Measurements from ENCODE around the gene TGM4.

The TGM4 gene

DNA sequence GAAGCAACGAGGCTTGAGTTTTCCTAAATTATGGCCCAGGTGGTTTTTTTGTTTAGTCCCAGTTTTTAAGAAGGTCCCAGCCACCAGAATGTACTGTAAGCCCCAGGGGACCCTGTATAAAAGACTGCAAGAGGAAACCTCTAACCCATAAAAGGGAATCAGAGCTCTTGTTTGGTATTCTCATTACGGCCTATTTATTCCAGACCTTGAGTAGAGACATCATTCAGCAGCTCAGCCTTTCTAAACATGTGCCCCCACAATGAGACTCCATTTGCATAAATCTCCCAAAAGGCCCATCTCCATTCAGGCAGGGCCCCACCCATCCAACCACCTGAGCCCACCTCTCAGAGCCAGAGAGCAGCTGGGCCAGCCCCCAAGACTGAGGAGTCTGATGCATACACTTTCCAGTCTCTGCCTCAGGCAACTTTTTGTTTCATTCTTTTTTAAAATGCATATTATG is 75.9 kb downstream of the TGM4 start:
- no peak for DNase-seq (ENCODE audit: extremely low read depth in 1 of 2, low read depth in 1 of 2)

GRCh38 chr3:44952689-44953088 is 78.3 kb downstream of the TGM4 start:
- no peak for DNase-seq (ENCODE audit: extremely low read depth in 1 of 2, low read depth in 1 of 2)

DNA sequence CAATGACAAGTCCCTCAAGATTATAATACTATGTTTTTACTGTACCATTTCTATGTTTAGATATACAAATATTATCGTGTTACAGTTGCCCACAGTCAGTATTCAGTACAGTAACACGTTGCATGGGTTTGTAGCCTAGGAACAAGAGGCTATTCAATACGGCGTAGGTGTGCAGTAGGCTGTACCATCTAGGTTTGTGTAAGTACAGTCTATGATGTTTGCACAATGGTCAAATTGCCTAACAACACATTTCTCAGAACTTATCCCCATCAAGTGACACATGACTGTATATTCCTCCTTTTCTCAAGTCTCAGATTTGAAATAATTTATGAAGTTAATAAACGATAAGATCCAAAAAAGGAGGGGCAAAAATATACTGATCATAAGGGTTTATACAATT is 79.9 kb downstream of the TGM4 start:
- DNase-seq (ENCODE audit: extremely low read depth in 1 of 2, low read depth in 1 of 2), result no peak

DNA sequence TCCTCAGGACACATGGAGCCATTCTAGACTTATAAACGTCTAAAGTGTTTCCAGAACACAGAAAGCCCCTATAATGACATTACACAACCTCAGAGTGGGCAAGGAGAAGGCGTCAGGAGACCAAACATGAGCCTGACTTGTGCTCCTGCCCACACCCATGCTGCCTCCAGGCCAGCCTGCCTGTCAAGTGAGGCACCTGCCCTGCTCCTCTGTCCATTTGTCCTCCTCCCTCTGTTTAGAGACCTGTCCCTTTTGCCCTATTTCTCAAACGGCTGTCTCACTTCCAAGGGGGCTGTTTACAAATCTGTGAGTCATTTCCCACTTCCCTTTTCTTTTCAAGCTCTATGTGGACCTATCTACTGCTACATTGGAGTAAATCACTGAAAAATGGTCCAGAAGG is 80.6 kb downstream of the TGM4 start:
- DNase-seq (ENCODE audit: extremely low read depth in 1 of 2, low read depth in 1 of 2), result no peak

GRCh38 chr3:44955917-44956316 is 81.5 kb downstream of the TGM4 start:
- DNase-seq (ENCODE audit: extremely low read depth in 1 of 2, low read depth in 1 of 2), result no peak

GRCh38 chr3:44957986-44958385 is 83.6 kb downstream of the TGM4 start:
- DNase-seq (ENCODE audit: extremely low read depth in 1 of 2, low read depth in 1 of 2), result no peak

- no peak for DNase-seq (ENCODE audit: extremely low read depth in 1 of 2, low read depth in 1 of 2)
Observed at GRCh38 chr3:44958386-44958785, 84.0 kb downstream of the TGM4 start.

DNA sequence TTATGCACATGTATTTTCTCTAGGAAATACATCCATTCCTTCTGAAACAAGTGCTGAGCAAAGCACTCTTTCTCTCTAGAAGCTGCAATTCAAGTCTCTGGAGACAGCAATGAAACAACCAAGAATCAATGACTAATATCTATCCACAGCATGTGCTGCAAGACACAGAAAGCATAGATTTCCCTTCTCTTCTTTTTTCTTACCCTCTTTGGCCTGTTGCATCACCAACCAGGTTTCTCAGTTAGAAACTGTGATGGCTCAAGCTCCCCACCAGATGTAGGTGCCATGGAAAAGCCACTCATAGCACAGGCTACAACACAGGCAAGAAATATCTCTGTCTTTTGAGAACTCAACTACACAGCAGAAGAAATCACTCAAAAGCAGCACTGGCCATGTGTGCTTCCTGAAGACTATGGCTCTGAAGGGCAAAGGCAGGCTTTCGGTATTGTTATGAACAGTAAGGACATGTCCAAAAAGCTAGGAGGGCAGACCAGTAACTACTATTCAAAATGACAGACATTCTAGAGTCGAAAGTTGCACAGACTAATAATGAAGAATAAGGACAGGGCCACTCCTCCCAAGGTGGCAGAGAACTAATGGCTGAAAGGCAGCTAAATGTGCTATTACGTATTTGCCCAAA is 86.1 kb downstream of the TGM4 start:
- DNase-seq (ENCODE audit: extremely low read depth in 1 of 2, low read depth in 1 of 2), result no peak

DNA sequence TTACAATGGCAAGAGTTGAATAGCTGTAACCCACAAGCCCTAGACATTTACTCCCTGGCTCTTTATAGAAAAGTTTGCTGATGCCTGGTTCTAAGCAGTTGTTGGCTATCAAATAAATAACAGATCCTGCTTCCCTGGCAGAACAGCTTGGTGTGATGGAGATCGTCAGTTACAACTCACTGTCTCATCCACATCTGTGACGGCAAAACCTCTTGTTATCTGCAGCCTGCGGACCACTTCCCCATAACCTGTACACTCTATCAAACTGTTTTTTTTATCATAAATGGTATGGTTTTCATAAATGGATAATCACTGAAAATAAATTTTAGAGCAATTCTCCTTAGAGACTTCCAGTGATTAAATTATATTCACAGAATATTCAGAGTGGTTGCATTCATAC is 87.5 kb downstream of the TGM4 start:
- no peak for DNase-seq (ENCODE audit: extremely low read depth in 1 of 2, low read depth in 1 of 2)

- no peak for DNase-seq (ENCODE audit: extremely low read depth in 1 of 2, low read depth in 1 of 2)
Observed at GRCh38 chr3:44962621-44963393, 88.4 kb downstream of the TGM4 start.

DNA sequence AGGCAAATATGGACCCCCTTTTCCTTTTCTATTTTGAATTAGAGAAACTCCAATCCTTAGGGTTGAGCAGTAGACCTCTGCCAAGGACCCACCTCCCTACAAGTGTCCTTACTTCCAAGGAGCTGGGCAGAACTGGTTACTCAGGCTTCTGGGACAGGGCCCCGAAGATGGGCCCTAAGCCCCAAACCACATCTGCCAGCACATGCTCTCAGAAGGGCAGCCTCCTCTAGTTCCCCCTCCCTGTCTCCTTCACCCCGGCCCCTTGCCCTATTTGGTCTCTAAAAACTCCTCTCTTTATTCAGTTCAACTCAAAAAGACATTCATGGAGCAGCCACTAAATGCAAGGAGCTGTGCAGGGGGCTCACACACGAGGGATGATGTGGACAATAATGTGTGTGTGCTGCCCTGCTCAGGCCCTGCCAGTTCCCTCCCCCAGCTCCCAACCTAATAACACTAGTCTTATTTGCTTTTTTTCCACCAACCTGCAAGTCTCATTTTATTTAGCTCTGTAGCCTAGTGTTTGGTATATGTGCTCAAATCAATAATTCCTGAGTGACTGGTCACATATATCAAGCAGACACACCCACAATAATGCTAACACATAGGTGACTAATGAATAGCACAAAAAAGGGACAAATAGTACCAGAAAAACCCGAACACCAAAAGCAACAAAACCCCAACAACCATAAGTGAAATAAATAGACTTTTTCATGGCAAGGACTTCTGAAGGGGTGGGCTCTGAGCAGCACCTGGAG is 89.3 kb downstream of the TGM4 start:
- DNase-seq (ENCODE audit: extremely low read depth in 1 of 2, low read depth in 1 of 2), result no peak
